SH-SY5Y (cell line): Measurements from ENCODE around the gene TSC22D2.

Experiments
- GATA2 ChIP-seq: IDR thresholded peaks from 2 replicates; pipeline ENCODE4 v1.6.1; 2011; ENCODE audit warnings: mild to moderate bottlenecking, low read depth, low read length
- GATA3 ChIP-seq: IDR thresholded peaks from 2 replicates; pipeline ENCODE4 v1.6.1; 2011; ENCODE audit warnings: low read depth, mild to moderate bottlenecking, low read length, moderate library complexity

- no peak for TF ChIP-seq GATA2
- TF ChIP-seq GATA3: no peak
These were observed 1.0 kb downstream of the TSC22D2 start for GRCh38 chr3:150409125-150409511.
